Measurements from ENCODE around the gene AK6. TPM values are rescaled to one million over a fixed set of nuclear protein-coding genes. Genes with fewer than 3 reads are reported as not detected.

AK6 gene
- total RNA-seq, 1 experiment from 2014 or later, result 23.0 TPM

GRCh38 chr5:69309380-69309779 is 59.9 kb downstream of the AK6 start:
- H3K9me3 ChIP-seq (ENCODE audit: insufficient read depth, low read depth), result no peaks in the 10 kb centered on the region; the same call in 1 of the 2 replicates
- no peak overlapping the region for H3K27ac ChIP-seq

DNA sequence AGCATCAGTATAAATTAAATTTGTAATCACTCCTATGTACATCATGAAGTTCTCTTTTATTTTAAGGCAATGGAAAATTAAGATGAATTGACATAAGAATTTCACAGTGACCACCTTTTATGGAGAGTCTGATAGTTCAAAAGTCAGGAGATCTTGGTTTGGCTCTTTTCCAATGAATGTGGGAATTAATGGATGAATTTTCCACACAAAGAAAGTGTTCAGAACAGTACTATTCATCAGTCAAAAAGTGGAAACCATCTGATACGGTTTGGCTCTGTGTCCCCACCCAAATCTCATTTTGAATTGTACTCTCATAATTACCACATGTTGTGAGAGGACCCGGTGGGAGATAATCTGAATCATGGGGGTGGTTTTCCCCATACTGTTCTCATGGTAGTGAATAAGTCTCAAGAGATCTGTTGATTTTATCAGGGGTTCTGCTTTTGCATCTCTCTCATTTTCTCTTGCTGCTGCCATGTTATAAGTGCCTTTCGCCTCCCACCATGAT is 61.2 kb downstream of the AK6 start:
- ChIA-PET CTCF (no interaction called here), POLR2A (ENCODE audit: unreplicated experiment) (no interaction called here)
- H3K27me3 ChIP-seq (ENCODE audit: insufficient read depth, low read depth), result no peaks in the 10 kb centered on the region
- H3K79me2 ChIP-seq (ENCODE audit: low read depth), result no peaks in the 10 kb centered on the region
- intact Hi-C loops (cut with micrococcal nuclease; ENCODE audit: unreplicated experiment), result no loop called here
- H3K4me3 ChIP-seq, result no peak overlapping the region
- H3K4me1 ChIP-seq (replicated peaks; ENCODE audit: insufficient read depth), result no peaks in the 10 kb centered on the region
- TF ChIP-seq CTCF (conservative IDR thresholded peaks at IDR 0.05), result no peak
- TF ChIP-seq EZH2 (IDR thresholded peaks at IDR 0.05; ENCODE audit: low read depth), result no peak
- no peaks in the 10 kb centered on the region for H3F3A ChIP-seq (ENCODE audit: insufficient read depth, low read depth)
- no peaks in the 10 kb centered on the region; the same call in 1 of the 2 replicates for H3K9me3 ChIP-seq (ENCODE audit: insufficient read depth, low read depth)
- no peak for DNase-seq
- H3K36me3 ChIP-seq (ENCODE audit: low read depth), result no peaks in the 10 kb centered on the region
- no TSS peak for BruUV-seq (replicated peaks)
- no peak overlapping the region for H3K4me2 ChIP-seq
- H3K27ac ChIP-seq, result no peak overlapping the region
- H3K9me2 ChIP-seq (ENCODE audit: insufficient read depth), result no peaks in the 10 kb centered on the region
- no peak overlapping the region for H2AFZ ChIP-seq
- no peaks in the 10 kb centered on the region for H4K20me1 ChIP-seq (ENCODE audit: insufficient read depth)

More at GRCh38 chr5:69309380-69309779, 59.9 kb downstream of the AK6 start:
- CTCF ChIA-PET, result no interaction called here
- no peaks in the 10 kb centered on the region for H3K9me2 ChIP-seq (ENCODE audit: insufficient read depth)
- H3K4me1 ChIP-seq (replicated peaks; ENCODE audit: insufficient read depth), result no peaks in the 10 kb centered on the region
- H3K4me3 ChIP-seq, result no peak overlapping the region
- POLR2A ChIA-PET (ENCODE audit: unreplicated experiment), result no interaction called here
- no peaks in the 10 kb centered on the region for H4K20me1 ChIP-seq (ENCODE audit: insufficient read depth)
- H3K36me3 ChIP-seq (ENCODE audit: low read depth), result no peaks in the 10 kb centered on the region
- no TSS peak for BruUV-seq (replicated peaks)
- TF ChIP-seq CTCF (conservative IDR thresholded peaks at IDR 0.05), result no peak
- no peak for TF ChIP-seq EZH2 (IDR thresholded peaks at IDR 0.05; ENCODE audit: low read depth)
- no peaks in the 10 kb centered on the region for H3K79me2 ChIP-seq (ENCODE audit: low read depth)
- DNase-seq, result no peak
- no peak overlapping the region for H2AFZ ChIP-seq
- intact Hi-C loops (cut with micrococcal nuclease; ENCODE audit: unreplicated experiment), result no loop called here
- no peaks in the 10 kb centered on the region for H3F3A ChIP-seq (ENCODE audit: insufficient read depth, low read depth)
- no peaks in the 10 kb centered on the region for H3K27me3 ChIP-seq (ENCODE audit: insufficient read depth, low read depth)
- no peak overlapping the region for H3K4me2 ChIP-seq

DNA sequence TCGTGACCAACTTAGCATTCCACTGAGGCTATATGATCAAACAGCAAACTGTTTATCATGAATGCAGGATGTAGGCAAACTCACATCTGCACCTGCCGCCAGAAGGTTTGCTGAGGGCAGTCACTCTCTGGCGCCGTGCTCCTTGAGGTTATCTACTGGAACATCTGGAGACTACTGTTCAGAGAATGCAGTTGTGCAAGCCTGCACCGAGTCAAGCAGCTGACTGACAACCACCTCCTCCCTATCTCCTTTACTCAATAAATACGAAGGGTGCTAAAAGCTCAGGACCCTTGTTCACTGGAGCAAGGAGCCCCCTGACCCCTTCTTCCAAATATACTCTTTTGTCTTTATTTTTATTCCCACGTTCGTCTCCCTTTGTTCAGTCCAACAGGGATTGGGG is 63.8 kb downstream of the AK6 start:
- Histone ChIP-seq H2AFZ (no peak overlapping the region), H3K9me3 (ENCODE audit: insufficient read depth, low read depth) (no peaks in the 10 kb centered on the region; the same call in 1 of the 2 replicates), H3K27ac (no peak overlapping the region), H3F3A (ENCODE audit: insufficient read depth, low read depth) (no peaks in the 10 kb centered on the region), H3K79me2 (ENCODE audit: low read depth) (no peaks in the 10 kb centered on the region), H3K4me2 (no peak overlapping the region), H3K9me2 (ENCODE audit: insufficient read depth) (no peaks in the 10 kb centered on the region), H3K36me3 (ENCODE audit: low read depth) (no peaks in the 10 kb centered on the region), H3K27me3 (ENCODE audit: insufficient read depth, low read depth) (no peaks in the 10 kb centered on the region), H4K20me1 (ENCODE audit: insufficient read depth) (no peaks in the 10 kb centered on the region), H3K4me1 (replicated peaks; ENCODE audit: insufficient read depth) (no peaks in the 10 kb centered on the region), H3K4me3 (no peak overlapping the region)
- no peak for TF ChIP-seq EZH2 (IDR thresholded peaks at IDR 0.05; ENCODE audit: low read depth)
- no peak for TF ChIP-seq CTCF (conservative IDR thresholded peaks at IDR 0.05)
- ChIA-PET POLR2A (ENCODE audit: unreplicated experiment) (interaction anchor here (0.6 kb wide), 1 partner anchor 144 kb away, joined by 9 read pairs; no protein-coding TSS in a partner anchor), CTCF (no interaction called here)
- BruUV-seq (replicated peaks), result no TSS peak
- DNase-seq, result no peak
- intact Hi-C loops (cut with micrococcal nuclease; ENCODE audit: unreplicated experiment), result no loop called here

Other genes with a start within 250 kb of the AK6 start
- gene CCNB1, start 202.4 kb downstream of the AK6 start, total RNA-seq (2021), result 174 and 248 TPM in 2 replicates
- gene CENPH, start 179.9 kb downstream of the AK6 start, total RNA-seq (2021), result 30.1 and 45.7 TPM in 2 replicates
- 51.6 and 60.5 TPM in 2 replicates for gene CDK7, start 134.6 kb downstream of the AK6 start, total RNA-seq (2021)
- 9.1 and 16.6 TPM in 2 replicates for gene CCDC125, start 36.7 kb downstream of the AK6 start, total RNA-seq (2021)
- gene TAF9, start within 50 bp of the AK6 start, total RNA-seq (2021), result 44.4 and 50.8 TPM in 2 replicates
- gene RAD17, start 298 bp upstream of the AK6 start, total RNA-seq (2021), result 21.1 and 22.4 TPM in 2 replicates
- gene MARVELD2, start 45.6 kb upstream of the AK6 start, total RNA-seq (2021), result 16.2 and 21.0 TPM in 2 replicates
- gene OCLN, start 123.3 kb upstream of the AK6 start, total RNA-seq (2021), result 66.5 and 77.4 TPM in 2 replicates
- gene GTF2H2C, start 190.7 kb upstream of the AK6 start, total RNA-seq (2021), result 16.9 and 24.7 TPM in 2 replicates